Hepatocyte (in vitro differentiated cells): ENCODE measurements around the gene LNPEP. TPM values are rescaled to one million over a fixed set of nuclear protein-coding genes. Genes with fewer than 3 reads are reported as not detected.

Source experiments
- DNase-seq: peaks from one replicate; pipeline ENCODE4 v3.0.0-alpha.2; 2016; ENCODE audit warnings: low spot score
- H2AFZ ChIP-seq: fragments of 200-600 bp; sonication (generic); 2 replicates; pipeline ENCODE4 v1.6.0; 2016; ENCODE audit warnings: antibody characterized with exemption, mild to moderate bottlenecking
- H3K27ac ChIP-seq: fragments of 200-600 bp; sonication (generic); 2 replicates; pipeline ENCODE4 v1.5.1; 2016; ENCODE audit warnings: mild to moderate bottlenecking
- H3K27me3 ChIP-seq: fragments of 200-600 bp; sonication (generic); 2 replicates; pipeline ENCODE4 v1.6.1; 2016
- H3K36me3 ChIP-seq: fragments of 200-600 bp; sonication (generic); replicated peaks from 2 replicates; pipeline ENCODE4 v1.5.1; 2016; ENCODE audit warnings: low read depth; ENCODE audit not compliant: insufficient read depth
- H3K4me1 ChIP-seq: fragments of 200-600 bp; sonication (generic); 2 replicates; pipeline ENCODE4 v1.5.1; 2016; ENCODE audit warnings: mild to moderate bottlenecking, moderate library complexity; ENCODE audit not compliant: insufficient read depth
- H3K4me2 ChIP-seq: fragments of 200-600 bp; sonication (generic); 2 replicates; pipeline ENCODE4 v1.6.0; 2016
- H3K4me3 ChIP-seq: fragments of 200-600 bp; sonication (generic); 2 replicates; pipeline ENCODE4 v1.5.1; 2016; ENCODE audit warnings: mild to moderate bottlenecking
- H3K79me2 ChIP-seq: fragments of 200-600 bp; sonication (generic); 2 replicates; pipeline ENCODE4 v1.6.0; 2017; ENCODE audit warnings: mild to moderate bottlenecking
- H3K9me2 ChIP-seq: fragments of 200-600 bp; sonication (generic); replicated peaks from 2 replicates; pipeline ENCODE4 v1.6.0; 2017; ENCODE audit warnings: mild to moderate bottlenecking; ENCODE audit not compliant: insufficient read depth
- H3K9me3 ChIP-seq: fragments of 200-600 bp; sonication (generic); 2 replicates; pipeline ENCODE4 v1.5.1; 2016; ENCODE audit warnings: low read depth, mild to moderate bottlenecking
- H4K20me1 ChIP-seq: fragments of 200-600 bp; sonication (generic); 2 replicates; pipeline ENCODE4 v1.6.0; 2016; ENCODE audit warnings: mild to moderate bottlenecking; ENCODE audit not compliant: insufficient read depth, poor library complexity, severe bottlenecking
- EZH2 ChIP-seq: fragments of 200-600 bp; sonication (generic); IDR thresholded peaks from 2 replicates; pipeline ENCODE4 v1.6.1; 2016; ENCODE audit warnings: antibody characterized with exemption, mild to moderate bottlenecking, borderline replicate concordance
- EZH2phosphoT487 ChIP-seq: fragments of 200-600 bp; sonication (generic); IDR thresholded peaks from one replicate; pipeline ENCODE4 v1.6.1; 2018; ENCODE audit warnings: antibody characterized with exemption, mild to moderate bottlenecking, low read depth, moderate library complexity; ENCODE audit not compliant: unreplicated experiment, severe bottlenecking
- WGBS: methylation state at CpG from one replicate; pipeline ENCODE4 v1.1.6; 2016; ENCODE audit warnings: low lambda C conversion rate; ENCODE audit errors: missing lambda C conversion rate; 5-methylcytosine and 5-hydroxymethylcytosine counted together
- polyA plus RNA-seq: library from polyadenylated mRNA; unstranded; fragments of >200 nt; fragmentation: Nextera tagmentation; extraction: Ambion mirVana; gene quantifications from 2 replicates; pipeline ENCODE4 v1.2.1, GENCODE V29; 2016
- total RNA-seq: library from RNA; depleted of rRNA; stranded (reverse); fragments of >200 nt; gene quantifications from 2 replicates; pipeline ENCODE4 v1.2.3, GENCODE V29; 2014
- TF ChIP-seq, protein P1 (sequence below): fragments of 200-600 bp; sonication (generic); IDR thresholded peaks from 2 replicates; pipeline ENCODE4 v1.5.1; 2016; ENCODE audit warnings: antibody characterized with exemption, mild to moderate bottlenecking; ENCODE audit not compliant: poor library complexity

Gene LNPEP
- total and polyA plus RNA-seq, 2 experiments from 2014 or later: 4.9 to 32.6 TPM

DNA sequence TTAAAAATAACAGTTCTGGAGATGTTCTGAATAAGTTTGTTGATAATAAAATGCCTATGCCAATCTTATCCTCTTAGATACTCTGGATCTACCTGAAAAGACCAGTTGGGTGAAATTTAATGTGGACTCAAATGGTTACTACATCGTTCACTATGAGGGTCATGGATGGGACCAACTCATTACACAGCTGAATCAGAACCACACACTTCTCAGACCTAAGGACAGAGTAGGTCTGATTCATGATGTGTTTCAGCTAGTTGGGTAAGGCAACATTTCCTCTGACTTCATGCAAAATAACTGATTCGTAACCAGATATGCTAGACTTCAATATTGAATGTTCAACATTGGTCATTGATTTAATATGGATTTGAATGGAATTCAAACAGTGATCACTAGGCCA lies 32.6 kb upstream of the LNPEP start:
- Histone ChIP-seq H2AFZ (no peak overlapping the region), H3K4me1 (no peaks in the 10 kb centered on the region), H3K4me2 (no peak overlapping the region), H3K4me3 (no peak overlapping the region), H3K27me3 (no peaks in the 10 kb centered on the region), H3K9me2 (no peaks in the 10 kb centered on the region), H3K27ac (no peak overlapping the region), H4K20me1 (no peaks in the 10 kb centered on the region), H3K36me3 (no peaks in the 10 kb centered on the region), H3K79me2 (no peaks in the 10 kb centered on the region), H3K9me3 (no peaks in the 10 kb centered on the region)
- DNase-seq: no peak
- no peak for TF ChIP-seq EZH2phosphoT487
- no peak for TF ChIP-seq EZH2
- TF ChIP-seq, protein P1, sequence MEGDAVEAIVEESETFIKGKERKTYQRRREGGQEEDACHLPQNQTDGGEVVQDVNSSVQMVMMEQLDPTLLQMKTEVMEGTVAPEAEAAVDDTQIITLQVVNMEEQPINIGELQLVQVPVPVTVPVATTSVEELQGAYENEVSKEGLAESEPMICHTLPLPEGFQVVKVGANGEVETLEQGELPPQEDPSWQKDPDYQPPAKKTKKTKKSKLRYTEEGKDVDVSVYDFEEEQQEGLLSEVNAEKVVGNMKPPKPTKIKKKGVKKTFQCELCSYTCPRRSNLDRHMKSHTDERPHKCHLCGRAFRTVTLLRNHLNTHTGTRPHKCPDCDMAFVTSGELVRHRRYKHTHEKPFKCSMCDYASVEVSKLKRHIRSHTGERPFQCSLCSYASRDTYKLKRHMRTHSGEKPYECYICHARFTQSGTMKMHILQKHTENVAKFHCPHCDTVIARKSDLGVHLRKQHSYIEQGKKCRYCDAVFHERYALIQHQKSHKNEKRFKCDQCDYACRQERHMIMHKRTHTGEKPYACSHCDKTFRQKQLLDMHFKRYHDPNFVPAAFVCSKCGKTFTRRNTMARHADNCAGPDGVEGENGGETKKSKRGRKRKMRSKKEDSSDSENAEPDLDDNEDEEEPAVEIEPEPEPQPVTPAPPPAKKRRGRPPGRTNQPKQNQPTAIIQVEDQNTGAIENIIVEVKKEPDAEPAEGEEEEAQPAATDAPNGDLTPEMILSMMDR: no peak
- 98% methylated on average over 2 of the region's 2 CpGs for WGBS

DNA sequence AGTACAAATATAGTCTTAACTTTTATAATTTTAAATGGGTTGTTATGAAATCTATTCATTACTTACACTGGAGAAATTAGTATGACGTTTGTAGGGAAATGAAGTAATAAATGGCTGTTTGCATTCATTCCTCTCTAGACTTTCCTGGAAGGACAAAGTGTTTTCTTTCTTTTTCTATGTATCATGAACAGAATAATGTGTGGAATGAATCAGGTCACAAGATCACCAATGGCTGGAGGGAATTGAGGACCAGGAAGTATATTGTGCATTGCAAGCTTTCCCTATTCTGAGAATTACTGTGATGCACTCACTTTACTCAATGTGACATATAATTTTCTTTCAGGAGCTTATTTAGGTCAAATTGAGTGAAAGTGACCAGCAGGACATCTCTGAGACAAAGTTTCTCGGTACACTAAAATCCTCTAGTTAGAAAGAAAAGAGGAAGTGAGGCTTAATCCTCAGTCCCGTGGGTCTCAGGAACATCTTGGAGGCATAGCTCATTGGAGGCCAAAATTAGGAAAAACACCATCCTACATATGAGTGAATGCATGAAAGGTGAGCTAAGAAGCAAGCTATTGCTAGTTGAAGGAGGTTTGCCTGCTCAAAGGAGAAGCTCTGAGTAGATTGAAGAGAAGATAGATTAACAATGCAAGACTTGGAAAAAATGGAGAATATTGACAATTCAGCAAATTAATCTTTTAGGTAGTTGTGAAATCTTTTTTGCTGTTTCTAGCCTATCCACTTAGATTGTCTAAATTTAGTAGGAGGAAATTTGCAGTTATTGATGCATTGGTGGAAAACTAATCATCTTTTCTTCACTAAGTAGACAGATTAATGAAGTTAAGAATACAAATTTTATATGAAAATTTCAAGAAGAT lies 31.6 kb upstream of the LNPEP start:
- TF ChIP-seq EZH2phosphoT487: no peak
- no peak for TF ChIP-seq EZH2
- TF ChIP-seq, protein P1: no peak
- 73% methylated on average over 3 of the region's 3 CpGs for WGBS
- H3K27me3 ChIP-seq: no peaks in the 10 kb centered on the region

DNA sequence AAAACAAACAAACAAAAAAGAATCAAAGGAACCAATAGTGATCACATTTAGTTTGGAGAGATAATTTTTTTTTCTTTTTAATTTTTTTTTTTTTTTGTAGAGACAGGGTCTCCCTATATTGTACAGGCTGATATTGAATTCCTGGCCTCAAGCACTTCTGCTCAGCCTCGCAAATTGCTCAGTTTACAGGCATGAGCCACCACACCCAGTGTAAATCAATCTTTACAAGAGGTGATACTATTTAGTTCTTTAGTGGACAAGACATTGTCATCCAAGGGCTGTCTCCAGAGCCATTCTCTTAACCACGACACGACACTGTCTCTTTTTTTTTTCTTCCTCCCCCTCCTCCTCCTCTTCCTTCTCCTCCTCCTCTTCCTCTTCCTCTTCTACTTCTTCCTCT lies 30.0 kb upstream of the LNPEP start:
- H2AFZ ChIP-seq: no peak overlapping the region

More for the DNA sequence above, 31.6 kb upstream of the LNPEP start:
- Histone ChIP-seq H3K9me2 (no peaks in the 10 kb centered on the region), H3K36me3 (no peaks in the 10 kb centered on the region), H3K79me2 (no peaks in the 10 kb centered on the region), H4K20me1 (no peaks in the 10 kb centered on the region), H2AFZ (no peak overlapping the region), H3K4me3 (no peak overlapping the region), H3K27ac (no peak overlapping the region), H3K4me2 (no peak overlapping the region), H3K9me3 (no peaks in the 10 kb centered on the region), H3K4me1 (no peaks in the 10 kb centered on the region)
- no peak for DNase-seq

More for the DNA sequence above, 30.0 kb upstream of the LNPEP start:
- Histone ChIP-seq H3K36me3 (no peaks in the 10 kb centered on the region), H3K9me2 (no peaks in the 10 kb centered on the region), H3K79me2 (no peaks in the 10 kb centered on the region), H3K9me3 (no peaks in the 10 kb centered on the region), H4K20me1 (no peaks in the 10 kb centered on the region), H3K4me1 (no peaks in the 10 kb centered on the region), H3K4me3 (no peak overlapping the region), H3K27me3 (no peaks in the 10 kb centered on the region), H3K4me2 (no peak overlapping the region), H3K27ac (no peak overlapping the region)
- 85% methylated on average over 3 of the region's 3 CpGs for WGBS
- TF ChIP-seq, protein P1: no peak
- TF ChIP-seq EZH2phosphoT487 (no peak), EZH2 (no peak)
- no peak for DNase-seq
